HG03064 (cell line): Measurements from ENCODE around the gene TM2D3.

ENCODE experiments used
- ATAC-seq: cut with Tn5 transposase; IDR thresholded peaks from one replicate; pipeline ENCODE4 v1.9.1; 2021; ENCODE audit warnings: low read depth; ENCODE audit not compliant: unreplicated experiment

The TM2D3 gene

GRCh38 chr15:101609742-101610610, 42.2 kb downstream of the TM2D3 start:
- no peak for ATAC-seq

DNA sequence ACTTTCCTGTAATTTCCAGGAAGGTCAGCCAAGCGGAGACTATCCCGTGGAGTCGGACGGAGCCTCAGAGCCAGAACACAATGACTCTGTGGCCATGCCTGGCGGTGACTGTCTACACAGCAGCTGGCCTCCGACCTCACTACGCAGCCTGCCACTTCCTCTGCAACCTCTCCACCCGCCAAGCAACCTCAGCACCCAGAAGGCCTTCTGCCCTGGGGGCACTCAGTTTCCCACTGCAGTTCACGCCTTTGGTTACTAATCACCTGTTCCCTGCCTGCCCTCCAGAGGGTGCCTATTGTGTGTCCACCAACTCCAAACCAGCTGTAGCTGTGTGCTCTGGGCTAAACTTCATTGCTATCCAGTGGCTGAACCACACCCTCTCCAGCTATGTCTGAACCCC, 44.0 kb downstream of the TM2D3 start:
- ATAC-seq: no peak

GRCh38 chr15:101607108-101607507, 45.1 kb downstream of the TM2D3 start:
- no peak for ATAC-seq

DNA sequence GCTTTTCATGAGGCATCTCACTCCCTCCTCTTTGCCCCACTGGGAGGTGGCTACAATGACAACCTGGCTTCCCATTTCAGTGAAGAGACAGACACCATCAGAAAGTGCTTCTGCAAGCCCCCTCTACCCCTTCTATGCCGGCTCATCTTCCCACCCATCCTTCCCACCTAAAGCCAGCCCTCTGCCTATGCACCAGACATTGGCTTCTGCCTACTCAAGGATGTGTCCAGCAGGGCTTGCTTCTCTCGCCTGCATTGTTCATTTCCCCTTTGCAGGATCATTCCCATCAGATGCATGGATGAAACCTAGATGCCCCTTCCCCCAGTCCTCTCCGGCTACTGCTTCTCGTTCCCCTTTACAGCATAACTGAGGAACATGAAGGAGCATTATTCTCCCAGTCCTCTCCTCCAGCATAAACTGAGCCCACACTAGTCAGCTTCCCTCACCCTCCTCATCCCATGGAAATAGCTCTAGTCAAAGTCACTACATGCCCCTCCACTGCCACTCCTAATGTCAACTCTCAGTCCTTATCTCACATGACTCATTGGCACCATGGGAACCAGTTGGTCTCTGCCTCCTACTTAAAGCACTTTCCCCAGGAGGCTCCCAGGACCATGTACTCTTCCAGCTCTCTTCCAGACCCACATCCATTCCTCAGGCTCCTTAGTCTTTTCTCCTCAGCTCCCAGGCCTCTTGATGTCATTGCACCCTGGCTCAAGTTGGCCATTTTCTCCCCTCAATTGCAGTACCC, 47.9 kb downstream of the TM2D3 start:
- ATAC-seq: no peak

GRCh38 chr15:101602801-101603200, 49.4 kb downstream of the TM2D3 start:
- ATAC-seq: no peak

GRCh38 chr15:101600035-101600434, 52.1 kb downstream of the TM2D3 start:
- no peak for ATAC-seq

DNA sequence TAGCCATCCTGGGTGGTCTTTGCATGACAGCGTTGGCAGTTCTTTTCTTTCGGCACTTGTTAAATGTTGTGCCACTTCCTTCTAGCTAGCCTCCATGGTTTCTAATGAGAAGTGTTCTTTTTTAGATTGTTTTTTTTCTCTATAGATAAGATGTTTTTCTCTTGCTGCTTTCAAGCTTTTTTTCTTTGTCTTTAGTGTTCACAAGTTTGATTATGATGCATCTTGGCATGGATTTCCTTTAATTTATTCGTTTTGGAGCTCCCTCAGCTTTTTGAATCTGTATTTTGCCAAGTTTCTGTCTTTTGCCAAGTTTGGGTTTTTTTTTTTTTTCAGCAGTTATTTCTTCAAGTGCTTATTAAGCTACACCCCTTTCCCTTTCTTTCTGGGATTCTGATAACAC, 53.1 kb downstream of the TM2D3 start:
- no peak for ATAC-seq

DNA sequence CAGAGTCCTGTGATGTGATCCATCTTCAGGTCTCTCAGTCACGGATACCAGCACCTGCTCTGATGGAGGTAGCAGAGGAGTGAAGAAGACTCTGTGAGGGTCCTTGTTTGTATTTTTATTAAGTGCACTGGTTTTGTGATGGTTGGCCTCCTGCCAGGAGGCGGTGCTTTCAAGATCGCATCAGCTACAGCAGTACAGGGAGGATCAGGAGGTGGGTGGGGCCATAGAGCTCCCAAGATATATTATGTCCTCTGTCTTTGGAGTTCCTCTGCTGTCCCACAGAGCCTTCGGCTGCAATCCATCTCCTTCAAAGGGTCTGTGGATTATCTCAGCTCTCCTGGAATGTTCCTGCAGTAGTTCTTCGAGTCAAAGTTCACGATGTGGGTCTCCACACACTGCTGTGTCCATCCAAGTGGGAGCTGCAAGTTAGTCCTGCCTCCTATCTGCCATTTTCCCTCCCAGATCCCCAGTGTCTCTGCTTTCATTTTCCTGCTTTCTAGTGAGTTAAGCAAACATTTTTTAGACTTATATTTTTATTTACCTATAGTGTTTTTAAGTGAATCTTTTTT, 54.7 kb downstream of the TM2D3 start:
- no peak for ATAC-seq

DNA sequence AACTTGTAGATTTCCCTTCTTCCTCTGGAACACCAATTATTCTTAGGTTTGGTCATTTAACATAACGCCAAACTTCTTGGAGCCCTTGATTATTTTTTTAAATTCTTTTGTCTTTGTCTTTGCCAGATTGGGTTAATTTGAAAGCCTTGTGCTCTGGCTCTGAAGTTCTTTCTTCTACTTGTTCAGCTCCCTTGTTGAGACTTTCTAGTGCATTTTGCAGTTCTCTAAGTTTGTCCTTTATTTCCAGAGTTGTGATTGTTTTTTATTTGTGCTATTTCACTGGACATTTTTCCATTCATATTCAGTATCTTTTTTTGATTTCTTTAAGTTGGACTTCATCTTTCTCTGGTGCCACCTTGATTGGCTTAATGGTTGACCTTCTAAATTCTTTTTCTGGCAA, 55.5 kb downstream of the TM2D3 start:
- ATAC-seq: no peak
